ENCODE data around the gene UBTD2.

DNA sequence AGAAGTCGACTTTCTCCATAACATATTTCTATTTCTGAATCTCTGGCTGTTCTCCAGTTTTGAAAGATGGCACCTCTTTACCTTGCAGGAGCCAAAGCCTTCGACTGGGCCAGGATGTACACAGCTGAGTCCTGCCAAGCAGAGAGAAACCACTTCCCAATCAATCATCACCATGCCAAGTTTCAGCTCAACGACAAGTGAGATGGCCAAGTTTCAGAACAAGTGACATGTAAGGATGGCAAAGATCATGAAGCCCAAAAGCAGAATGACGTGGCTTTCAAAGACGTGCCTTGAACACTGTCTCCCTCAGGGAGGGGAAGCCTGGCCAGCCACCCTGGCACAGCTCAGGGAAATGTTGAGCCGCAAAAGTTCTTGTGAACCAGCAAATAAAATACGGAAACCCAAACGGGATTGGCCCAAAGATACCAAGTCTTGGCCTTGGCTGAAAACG, 113.3 kb downstream of the UBTD2 start:
- TF ChIP-seq ZNF8 (CRISPR knock-in tag; IDR thresholded peaks at IDR 0.05) (no peak), ARNTL (CRISPR knock-in tag; IDR thresholded peaks at IDR 0.05; ENCODE audit: borderline replicate concordance, low read depth) (no peak), RARB (CRISPR knock-in tag; IDR thresholded peaks at IDR 0.05) (no peak), ZNF565 (CRISPR knock-in tag; conservative IDR thresholded peaks at IDR 0.05; ENCODE audit: low read depth) (no peak), CSDC2 (CRISPR knock-in tag; IDR thresholded peaks at IDR 0.05) (no peak), ZFP3 (CRISPR knock-in tag; IDR thresholded peaks at IDR 0.05) (no peak), BACH2 (CRISPR knock-in tag; IDR thresholded peaks at IDR 0.05; ENCODE audit: borderline replicate concordance) (no peak), GLIS3 (CRISPR knock-in tag; IDR thresholded peaks at IDR 0.05) (no peak), ZNF70 (CRISPR knock-in tag; IDR thresholded peaks at IDR 0.05) (no peak), ESRRG (CRISPR knock-in tag; IDR thresholded peaks at IDR 0.05) (no peak), ZFP30 (CRISPR knock-in tag; IDR thresholded peaks at IDR 0.05) (no peak)
- TF ChIP-seq, protein P1, sequence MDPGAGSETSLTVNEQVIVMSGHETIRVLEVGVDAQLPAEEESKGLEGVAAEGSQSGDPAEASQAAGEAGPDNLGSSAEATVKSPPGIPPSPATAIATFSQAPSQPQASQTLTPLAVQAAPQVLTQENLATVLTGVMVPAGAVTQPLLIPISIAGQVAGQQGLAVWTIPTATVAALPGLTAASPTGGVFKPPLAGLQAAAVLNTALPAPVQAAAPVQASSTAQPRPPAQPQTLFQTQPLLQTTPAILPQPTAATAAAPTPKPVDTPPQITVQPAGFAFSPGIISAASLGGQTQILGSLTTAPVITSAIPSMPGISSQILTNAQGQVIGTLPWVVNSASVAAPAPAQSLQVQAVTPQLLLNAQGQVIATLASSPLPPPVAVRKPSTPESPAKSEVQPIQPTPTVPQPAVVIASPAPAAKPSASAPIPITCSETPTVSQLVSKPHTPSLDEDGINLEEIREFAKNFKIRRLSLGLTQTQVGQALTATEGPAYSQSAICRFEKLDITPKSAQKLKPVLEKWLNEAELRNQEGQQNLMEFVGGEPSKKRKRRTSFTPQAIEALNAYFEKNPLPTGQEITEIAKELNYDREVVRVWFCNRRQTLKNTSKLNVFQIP (CRISPR knock-in tag; IDR thresholded peaks at IDR 0.05; ENCODE audit: borderline replicate concordance, low read depth): no peak
- TF ChIP-seq, protein P2, sequence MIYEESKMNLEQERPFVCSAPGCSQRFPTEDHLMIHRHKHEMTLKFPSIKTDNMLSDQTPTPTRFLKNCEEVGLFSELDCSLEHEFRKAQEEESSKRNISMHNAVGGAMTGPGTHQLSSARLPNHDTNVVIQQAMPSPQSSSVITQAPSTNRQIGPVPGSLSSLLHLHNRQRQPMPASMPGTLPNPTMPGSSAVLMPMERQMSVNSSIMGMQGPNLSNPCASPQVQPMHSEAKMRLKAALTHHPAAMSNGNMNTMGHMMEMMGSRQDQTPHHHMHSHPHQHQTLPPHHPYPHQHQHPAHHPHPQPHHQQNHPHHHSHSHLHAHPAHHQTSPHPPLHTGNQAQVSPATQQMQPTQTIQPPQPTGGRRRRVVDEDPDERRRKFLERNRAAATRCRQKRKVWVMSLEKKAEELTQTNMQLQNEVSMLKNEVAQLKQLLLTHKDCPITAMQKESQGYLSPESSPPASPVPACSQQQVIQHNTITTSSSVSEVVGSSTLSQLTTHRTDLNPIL (CRISPR knock-in tag; IDR thresholded peaks at IDR 0.05; ENCODE audit: low read depth): no peak
- TF ChIP-seq, protein P3, sequence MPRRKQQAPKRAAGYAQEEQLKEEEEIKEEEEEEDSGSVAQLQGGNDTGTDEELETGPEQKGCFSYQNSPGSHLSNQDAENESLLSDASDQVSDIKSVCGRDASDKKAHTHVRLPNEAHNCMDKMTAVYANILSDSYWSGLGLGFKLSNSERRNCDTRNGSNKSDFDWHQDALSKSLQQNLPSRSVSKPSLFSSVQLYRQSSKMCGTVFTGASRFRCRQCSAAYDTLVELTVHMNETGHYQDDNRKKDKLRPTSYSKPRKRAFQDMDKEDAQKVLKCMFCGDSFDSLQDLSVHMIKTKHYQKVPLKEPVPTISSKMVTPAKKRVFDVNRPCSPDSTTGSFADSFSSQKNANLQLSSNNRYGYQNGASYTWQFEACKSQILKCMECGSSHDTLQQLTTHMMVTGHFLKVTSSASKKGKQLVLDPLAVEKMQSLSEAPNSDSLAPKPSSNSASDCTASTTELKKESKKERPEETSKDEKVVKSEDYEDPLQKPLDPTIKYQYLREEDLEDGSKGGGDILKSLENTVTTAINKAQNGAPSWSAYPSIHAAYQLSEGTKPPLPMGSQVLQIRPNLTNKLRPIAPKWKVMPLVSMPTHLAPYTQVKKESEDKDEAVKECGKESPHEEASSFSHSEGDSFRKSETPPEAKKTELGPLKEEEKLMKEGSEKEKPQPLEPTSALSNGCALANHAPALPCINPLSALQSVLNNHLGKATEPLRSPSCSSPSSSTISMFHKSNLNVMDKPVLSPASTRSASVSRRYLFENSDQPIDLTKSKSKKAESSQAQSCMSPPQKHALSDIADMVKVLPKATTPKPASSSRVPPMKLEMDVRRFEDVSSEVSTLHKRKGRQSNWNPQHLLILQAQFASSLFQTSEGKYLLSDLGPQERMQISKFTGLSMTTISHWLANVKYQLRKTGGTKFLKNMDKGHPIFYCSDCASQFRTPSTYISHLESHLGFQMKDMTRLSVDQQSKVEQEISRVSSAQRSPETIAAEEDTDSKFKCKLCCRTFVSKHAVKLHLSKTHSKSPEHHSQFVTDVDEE (CRISPR knock-in tag; IDR thresholded peaks at IDR 0.05): no peak
